ENCODE results near the gene XIRP2. TPM values are rescaled to one million over a fixed set of nuclear protein-coding genes. Genes with fewer than 3 reads are reported as not detected.

Gene XIRP2
- not detected for total RNA-seq
- total RNA-seq (2013): 0.09 TPM
- 0 to 0.09 (median 0) reads per million in 29 experiments for total RNA-seq

GRCh38 chr2:166888180-166888579 lies at the start of gene XIRP2:
XIRP2 (plus strand) TSS chr2:166888480; CDS start chr2:166903483, 15,003 bp downstream.
- Mint-ChIP-seq H3K36me3 (no peaks in the 10 kb centered on the region), H3K27ac (no peak within 1 kb of the TSS)

GRCh38 chr2:166841152-166841551 lies 47.1 kb upstream of the XIRP2 start:
- CTCF ChIA-PET: no interaction called here
- POLR2A ChIA-PET: no interaction called here
- WGBS (ENCODE audit: insufficient coverage): 74% methylated on average over 2 of the region's 2 CpGs
- no peak for ATAC-seq (replicated peaks in 1 of 4)
- DNase-seq: no peak
- Histone ChIP-seq H3K27me3 (replicated peaks in 1 of 2; ENCODE audit: control insufficient read depth in 2 of 2, extremely low read depth in 1 of 2, insufficient read depth in 2 of 2, low read length in 1 of 2) (no peaks in the 10 kb centered on the region), H3K4me1 (ENCODE audit: control insufficient read depth in 1 of 2, extremely low read depth in 1 of 2, insufficient read depth in 2 of 2, low read length in 2 of 2) (no peaks in the 10 kb centered on the region), H3K36me3 (ENCODE audit: control insufficient read depth in 2 of 2, extremely low read depth in 1 of 2, insufficient read depth in 1 of 2, low read length in 1 of 2) (no peaks in the 10 kb centered on the region), H3K27ac (ENCODE audit: low read length) (no peak overlapping the region), H3K4me3 (ENCODE audit: control insufficient read depth in 1 of 2, extremely low read depth in 1 of 2, low read length in 1 of 2) (no peak overlapping the region), H3K9me3 (no peaks in the 10 kb centered on the region)
- H3K27me3 Mint-ChIP-seq: no peaks in the 10 kb centered on the region
- peaks cover 0 to 11% (median 0%) of the 10 kb centered on the region in 3 donors for H3K9me3 Mint-ChIP-seq
- no peak overlapping the region for H3K4me3 Mint-ChIP-seq
- no peaks in the 10 kb centered on the region for H3K36me3 Mint-ChIP-seq
- H3K4me1 Mint-ChIP-seq: no peaks in the 10 kb centered on the region
- H3K27ac Mint-ChIP-seq: no peak overlapping the region

More at GRCh38 chr2:166888180-166888579, at the start of gene XIRP2:
- Histone ChIP-seq H3K27me3 (replicated peaks in 1 of 2; ENCODE audit: control insufficient read depth in 2 of 2, extremely low read depth in 1 of 2, insufficient read depth in 2 of 2, low read length in 1 of 2) (no peaks in the 10 kb centered on the region), H3K4me1 (ENCODE audit: control insufficient read depth in 1 of 2, extremely low read depth in 1 of 2, insufficient read depth in 2 of 2, low read length in 2 of 2) (no peaks in the 10 kb centered on the region), H3K9me3 (no peaks in the 10 kb centered on the region), H3K27ac (ENCODE audit: low read length) (no peak within 1 kb of the TSS), H3K36me3 (ENCODE audit: control insufficient read depth in 2 of 2, extremely low read depth in 1 of 2, insufficient read depth in 1 of 2, low read length in 1 of 2) (no peaks in the 10 kb centered on the region), H3K4me3 (ENCODE audit: control insufficient read depth in 1 of 2, extremely low read depth in 1 of 2, low read length in 1 of 2) (no peak within 1 kb of the TSS)
- DNase-seq: no peak
- Mint-ChIP-seq H3K27me3 (no peaks in the 10 kb centered on the region), H3K9me3 (peaks cover 0 to 4% (median 0%) of the 10 kb centered on the region in 3 donors), H3K4me1 (no peaks in the 10 kb centered on the region), H3K4me3 (no peak within 1 kb of the TSS)
- no CpG with 5 or more reads among the region's 2 CpGs for WGBS (ENCODE audit: insufficient coverage)
- ChIA-PET POLR2A (no interaction called here), CTCF (no interaction called here)
- no peak for ATAC-seq (replicated peaks in 1 of 4)

- ATAC-seq (replicated peaks in 1 of 4): no peak
- peaks cover 0 to 16% (median 0%) of the 10 kb centered on the region in 3 donors for H3K9me3 Mint-ChIP-seq
- ChIA-PET CTCF (no interaction called here), POLR2A (no interaction called here)
- no peaks in the 10 kb centered on the region for H3K36me3 Mint-ChIP-seq
- Histone ChIP-seq H3K9me3 (no peaks in the 10 kb centered on the region), H3K27me3 (replicated peaks in 1 of 2; ENCODE audit: control insufficient read depth in 2 of 2, extremely low read depth in 1 of 2, insufficient read depth in 2 of 2, low read length in 1 of 2) (no peaks in the 10 kb centered on the region), H3K4me1 (ENCODE audit: control insufficient read depth in 1 of 2, extremely low read depth in 1 of 2, insufficient read depth in 2 of 2, low read length in 2 of 2) (no peaks in the 10 kb centered on the region), H3K27ac (ENCODE audit: low read length) (no peak overlapping the region), H3K36me3 (ENCODE audit: control insufficient read depth in 2 of 2, extremely low read depth in 1 of 2, insufficient read depth in 1 of 2, low read length in 1 of 2) (no peaks in the 10 kb centered on the region), H3K4me3 (ENCODE audit: control insufficient read depth in 1 of 2, extremely low read depth in 1 of 2, low read length in 1 of 2) (no peak overlapping the region)
- no peak overlapping the region for H3K4me3 Mint-ChIP-seq
- WGBS (ENCODE audit: insufficient coverage): no CpG with 5 or more reads among the region's 1 CpG
- DNase-seq: no peak
- no peaks in the 10 kb centered on the region for H3K27me3 Mint-ChIP-seq
- no peaks in the 10 kb centered on the region for H3K4me1 Mint-ChIP-seq
- H3K27ac Mint-ChIP-seq: no peak overlapping the region
These were observed 46.6 kb upstream of the XIRP2 start for GRCh38 chr2:166841679-166842078.

- Mint-ChIP-seq H3K9me3 (peaks cover 9 to 31% (median 13%) of the 10 kb centered on the region in 3 donors), H3K27me3 (no peaks in the 10 kb centered on the region), H3K4me1 (no peaks in the 10 kb centered on the region), H3K27ac (no peak overlapping the region), H3K4me3 (no peak overlapping the region), H3K36me3 (no peaks in the 10 kb centered on the region)
- no CpG with 5 or more reads among the region's 1 CpG for WGBS (ENCODE audit: insufficient coverage)
- Histone ChIP-seq H3K36me3 (ENCODE audit: control insufficient read depth in 2 of 2, extremely low read depth in 1 of 2, insufficient read depth in 1 of 2, low read length in 1 of 2) (no peaks in the 10 kb centered on the region), H3K4me3 (ENCODE audit: control insufficient read depth in 1 of 2, extremely low read depth in 1 of 2, low read length in 1 of 2) (no peak overlapping the region), H3K9me3 (no peaks in the 10 kb centered on the region), H3K27ac (ENCODE audit: low read length) (no peak overlapping the region), H3K27me3 (replicated peaks in 1 of 2; ENCODE audit: control insufficient read depth in 2 of 2, extremely low read depth in 1 of 2, insufficient read depth in 2 of 2, low read length in 1 of 2) (no peaks in the 10 kb centered on the region), H3K4me1 (ENCODE audit: control insufficient read depth in 1 of 2, extremely low read depth in 1 of 2, insufficient read depth in 2 of 2, low read length in 2 of 2) (no peaks in the 10 kb centered on the region)
- CTCF ChIA-PET: no interaction called here
- ATAC-seq (replicated peaks in 1 of 4) (no peak), DNase-seq (no peak)
- POLR2A ChIA-PET: no interaction called here
These were observed 44.2 kb upstream of the XIRP2 start for GRCh38 chr2:166844111-166844510.

GRCh38 chr2:166862468-166863132 lies 25.7 kb upstream of the XIRP2 start:
- Mint-ChIP-seq H3K36me3 (no peaks in the 10 kb centered on the region), H3K27me3 (no peaks in the 10 kb centered on the region), H3K9me3 (no peaks in the 10 kb centered on the region), H3K27ac (no peak overlapping the region), H3K4me1 (no peaks in the 10 kb centered on the region), H3K4me3 (no peak overlapping the region)
- Histone ChIP-seq H3K4me1 (ENCODE audit: control insufficient read depth in 1 of 2, extremely low read depth in 1 of 2, insufficient read depth in 2 of 2, low read length in 2 of 2) (no peaks in the 10 kb centered on the region), H3K27me3 (replicated peaks in 1 of 2; ENCODE audit: control insufficient read depth in 2 of 2, extremely low read depth in 1 of 2, insufficient read depth in 2 of 2, low read length in 1 of 2) (no peaks in the 10 kb centered on the region), H3K27ac (ENCODE audit: low read length) (no peak overlapping the region), H3K36me3 (ENCODE audit: control insufficient read depth in 2 of 2, extremely low read depth in 1 of 2, insufficient read depth in 1 of 2, low read length in 1 of 2) (no peaks in the 10 kb centered on the region), H3K4me3 (ENCODE audit: control insufficient read depth in 1 of 2, extremely low read depth in 1 of 2, low read length in 1 of 2) (no peak overlapping the region), H3K9me3 (no peaks in the 10 kb centered on the region)
- 60% methylated on average over 3 of the region's 6 CpGs for WGBS (ENCODE audit: insufficient coverage)
- DNase-seq (no peak), ATAC-seq (replicated peaks in 1 of 4) (no peak)
- CTCF ChIA-PET: no interaction called here
- POLR2A ChIA-PET: no interaction called here

GRCh38 chr2:166867874-166868514 lies 20.3 kb upstream of the XIRP2 start:
- Mint-ChIP-seq H3K4me1 (no peaks in the 10 kb centered on the region), H3K4me3 (no peak overlapping the region), H3K36me3 (no peaks in the 10 kb centered on the region), H3K27ac (no peak overlapping the region), H3K9me3 (peaks cover 0 to 5% (median 0%) of the 10 kb centered on the region in 3 donors), H3K27me3 (no peaks in the 10 kb centered on the region)
- no peaks in the 10 kb centered on the region for H3K27me3 ChIP-seq (replicated peaks in 1 of 2; ENCODE audit: control insufficient read depth in 2 of 2, extremely low read depth in 1 of 2, insufficient read depth in 2 of 2, low read length in 1 of 2)
- H3K27ac ChIP-seq (ENCODE audit: low read length): no peak overlapping the region
- CTCF ChIA-PET: interaction anchor here in 1 of 2 donors (0.7 kb wide), 1 partner anchor 1514 kb away, joined by 6 read pairs; no protein-coding TSS in a partner anchor
- 52% methylated on average over 4 of the region's 10 CpGs for WGBS (ENCODE audit: insufficient coverage)
- H3K9me3 ChIP-seq: no peaks in the 10 kb centered on the region
- no peaks in the 10 kb centered on the region for H3K36me3 ChIP-seq (ENCODE audit: control insufficient read depth in 2 of 2, extremely low read depth in 1 of 2, insufficient read depth in 1 of 2, low read length in 1 of 2)
- POLR2A ChIA-PET: no interaction called here
- no peaks in the 10 kb centered on the region for H3K4me1 ChIP-seq (ENCODE audit: control insufficient read depth in 1 of 2, extremely low read depth in 1 of 2, insufficient read depth in 2 of 2, low read length in 2 of 2)
- ATAC-seq (replicated peaks in 1 of 4): no peak
- DNase-seq: no peak
- H3K4me3 ChIP-seq (ENCODE audit: control insufficient read depth in 1 of 2, extremely low read depth in 1 of 2, low read length in 1 of 2): no peak overlapping the region
